Stimulated activated CD4-positive, alpha-beta T cell treated with anti-CD3 and anti-CD28 coated beads, Interleukin-2, amount 100 ng/mL, for 24 hours (primary cell): ENCODE data around the gene UQCRC2.
"Not testable (repeated sequence)": the region's sequence is repeated elsewhere in the genome, so short reads cannot be mapped to it uniquely, and the experiment has no call there.

ENCODE experiments used
- DNase-seq, 2 donors: peaks; one replicate each; pipeline ENCODE4 v3.0.0-alpha.2; 2020

Gene UQCRC2

DNA sequence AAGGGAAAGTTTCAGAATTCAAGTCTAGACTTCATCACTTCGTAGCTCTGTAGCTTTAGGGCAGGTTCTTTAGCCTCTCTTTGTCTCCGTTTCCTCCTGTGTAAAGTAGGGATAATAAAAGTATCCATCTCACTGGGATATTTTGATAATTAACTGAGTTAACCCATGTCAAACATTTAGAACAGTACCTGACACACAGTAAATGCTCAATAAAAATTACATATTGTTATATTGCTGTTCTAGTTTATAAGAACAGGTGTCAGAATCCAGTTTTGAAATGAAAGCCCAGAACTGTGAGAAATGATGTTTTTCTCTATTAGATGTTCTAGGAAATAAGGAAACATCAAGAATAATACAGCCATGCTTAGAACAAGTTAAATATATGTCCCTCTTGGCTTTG lies 59.1 kb downstream of the UQCRC2 start:
- no peak for DNase-seq

DNA sequence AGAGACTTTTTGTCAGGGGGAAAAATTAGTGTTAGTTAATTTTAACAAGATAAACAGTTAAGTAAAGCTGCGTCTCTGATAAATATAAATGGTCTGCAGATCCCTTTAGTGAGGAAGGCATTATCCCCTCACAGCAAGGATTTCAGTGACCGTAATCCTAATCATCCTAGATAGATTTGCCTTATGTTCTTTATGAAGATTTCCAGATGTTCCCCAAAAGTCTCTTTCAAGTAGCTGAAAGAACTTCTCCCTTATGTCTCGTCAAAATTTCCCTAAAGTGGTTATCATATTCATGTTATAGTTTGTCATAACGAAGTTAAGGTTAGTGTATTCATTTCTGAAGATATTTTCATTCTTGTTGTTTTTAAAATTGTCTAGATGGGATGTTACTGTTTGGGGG lies 60.3 kb downstream of the UQCRC2 start:
- DNase-seq, result no peak

DNA sequence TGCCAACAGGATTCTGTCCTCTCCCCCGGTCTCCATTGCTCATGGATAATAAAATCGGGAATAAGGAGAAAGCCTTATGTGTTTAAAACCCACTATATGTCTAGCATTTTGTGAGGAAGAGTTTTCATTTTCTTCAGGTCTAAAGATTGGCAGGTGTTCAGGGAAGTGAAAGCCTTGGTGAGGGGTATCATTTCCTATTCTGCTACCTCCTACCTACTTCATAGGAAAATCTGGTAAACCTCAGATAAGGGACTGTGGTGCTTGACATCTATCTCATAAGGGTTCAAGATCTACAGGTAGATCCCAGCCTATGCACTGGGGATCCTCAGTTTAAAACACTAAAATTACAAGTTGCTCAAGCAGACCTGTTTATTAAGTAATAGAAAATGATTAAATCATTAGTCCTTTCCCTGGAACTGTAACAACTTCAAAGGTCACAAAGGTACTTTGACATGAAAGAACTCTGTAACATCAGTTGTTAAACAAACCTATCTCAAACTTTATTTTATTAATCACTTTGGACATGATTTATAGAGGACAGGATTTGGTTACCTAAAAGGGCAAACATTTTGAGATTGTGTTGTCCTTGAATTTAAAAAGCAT lies 61.2 kb downstream of the UQCRC2 start:
- DNase-seq, result no peak

DNA sequence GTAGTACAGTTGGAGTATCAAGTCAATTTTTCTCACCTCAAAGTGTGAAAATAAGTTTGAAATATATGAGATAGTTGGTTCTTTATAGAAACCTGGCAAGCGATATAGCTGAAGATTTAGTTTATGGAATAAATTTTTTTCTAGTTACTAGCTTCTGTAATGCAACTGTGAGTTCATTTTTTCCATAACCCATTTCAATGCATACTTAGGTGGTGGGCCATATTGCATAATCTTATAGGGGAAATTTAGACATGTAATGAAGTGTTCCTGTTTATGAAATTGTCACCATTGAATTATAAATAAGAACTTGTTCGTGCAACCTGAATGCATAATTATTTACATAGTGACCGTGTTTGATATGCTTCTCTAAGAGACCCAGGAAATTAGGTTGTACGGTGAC lies 63.8 kb downstream of the UQCRC2 start:
- no peak for DNase-seq

DNA sequence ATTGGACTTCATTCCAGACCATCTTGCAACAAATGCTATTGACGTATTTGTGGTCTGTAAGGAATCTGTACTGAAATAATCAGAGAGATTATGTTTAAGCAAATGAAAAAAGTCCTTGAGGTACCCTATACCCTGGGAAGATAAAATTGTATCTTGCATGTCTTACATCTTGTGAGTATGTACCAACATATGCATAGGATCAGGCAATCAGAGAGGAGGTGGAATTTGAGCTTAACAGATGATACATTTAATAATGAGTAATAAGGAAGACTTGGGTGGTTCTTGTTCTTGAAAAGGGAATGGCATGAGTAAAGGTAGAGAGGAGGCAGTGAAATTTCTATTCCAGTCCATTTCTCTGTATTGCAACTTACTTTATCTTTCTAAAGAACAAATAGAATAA lies 65.4 kb downstream of the UQCRC2 start:
- no peak for DNase-seq

DNA sequence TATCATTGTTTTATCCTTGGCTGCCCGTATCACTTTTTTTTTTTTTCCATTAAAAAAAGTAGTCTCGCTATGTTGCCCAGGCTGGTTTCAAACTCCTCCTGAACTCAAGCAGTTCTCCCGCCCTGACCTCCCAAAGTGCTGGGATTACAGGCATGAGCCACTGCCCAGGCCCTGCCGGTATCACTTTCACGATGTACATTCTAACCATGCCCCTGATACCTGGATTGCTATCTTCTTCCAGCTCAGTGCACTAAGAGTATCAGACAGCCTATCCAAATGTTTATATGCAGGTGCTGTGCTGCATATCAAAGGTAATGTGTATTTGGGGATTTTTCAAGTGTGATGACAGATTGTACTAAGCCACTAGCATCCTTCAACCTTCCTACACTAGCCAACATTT lies 69.0 kb downstream of the UQCRC2 start:
- no peak for DNase-seq

DNA sequence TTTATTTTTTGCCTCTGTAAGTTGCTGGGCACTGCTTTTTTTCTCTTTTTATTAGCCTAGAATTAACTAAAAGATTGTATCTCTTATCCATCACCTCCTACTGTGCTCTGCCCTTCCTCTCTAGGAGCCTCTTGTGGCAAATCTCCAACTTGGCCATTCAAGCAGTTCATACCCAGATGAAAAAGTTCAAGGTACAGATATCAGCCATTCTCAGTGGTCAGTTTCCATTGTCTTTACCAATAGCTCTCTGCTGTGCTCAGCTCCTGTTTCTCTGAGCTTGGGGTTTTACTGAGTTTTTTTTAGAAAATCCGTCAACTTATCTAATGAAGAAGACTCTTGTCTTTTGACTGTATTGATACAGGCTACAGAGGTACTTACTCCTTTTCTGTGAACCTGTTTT lies 70.3 kb downstream of the UQCRC2 start:
- no peak for DNase-seq

DNA sequence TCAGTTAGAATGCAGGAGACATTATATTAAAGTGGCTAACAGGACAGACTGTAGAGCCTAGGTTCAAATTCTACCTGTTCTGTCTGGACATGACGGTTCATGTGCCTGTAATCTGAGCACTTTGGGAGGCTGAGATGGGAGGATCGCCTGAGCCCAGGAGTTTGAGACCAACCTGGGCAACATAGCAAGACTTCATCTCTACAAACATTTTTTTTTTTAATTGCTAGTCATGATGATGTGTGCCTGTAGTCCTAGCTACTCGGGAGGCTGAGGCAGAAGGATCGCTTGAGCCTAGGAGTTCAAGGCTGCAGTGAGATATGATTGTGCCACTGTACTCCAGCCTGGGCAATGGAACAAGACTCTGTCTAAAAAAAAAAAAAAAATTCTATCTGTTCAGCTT lies 71.6 kb downstream of the UQCRC2 start:
- not testable (repeated sequence) for DNase-seq

DNA sequence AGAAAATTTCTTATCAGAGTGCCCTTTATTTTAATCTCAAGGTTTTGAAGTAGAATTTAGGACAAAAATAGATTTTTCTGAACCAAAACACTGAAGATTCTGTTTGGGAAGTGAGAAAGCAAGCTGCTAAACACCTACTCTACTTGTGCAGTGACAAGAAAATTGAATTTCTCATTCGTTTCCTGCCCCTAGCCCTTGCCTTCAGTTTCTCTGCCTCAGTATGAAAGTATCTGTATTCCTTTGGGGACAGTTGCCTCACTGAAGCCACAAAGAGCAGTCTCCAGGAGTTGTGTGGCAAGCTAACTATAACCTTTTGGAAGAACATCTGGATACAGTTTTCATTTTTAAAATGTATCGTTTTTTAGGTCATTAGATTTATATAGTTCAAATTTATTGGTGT lies 74.5 kb downstream of the UQCRC2 start:
- no peak for DNase-seq

DNA sequence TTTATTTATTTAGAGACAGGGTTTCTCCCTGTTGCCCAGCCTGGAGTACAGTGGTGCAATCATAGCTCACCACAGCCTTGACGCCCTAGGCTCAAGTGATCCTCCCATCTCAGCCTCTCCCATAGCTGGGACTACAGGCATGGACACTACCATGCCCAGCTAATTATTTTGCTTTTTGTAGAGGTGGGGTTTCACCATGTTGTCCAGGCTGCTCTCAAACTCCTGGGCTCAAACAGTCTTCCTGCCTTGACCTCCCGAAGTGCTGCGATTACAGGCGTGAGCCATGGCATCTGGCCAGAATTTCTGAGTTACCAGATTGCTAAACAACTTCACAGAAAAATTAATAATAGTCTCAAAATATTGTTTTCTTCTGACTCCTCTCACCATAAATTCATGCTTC lies 76.5 kb downstream of the UQCRC2 start:
- no peak for DNase-seq

DNA sequence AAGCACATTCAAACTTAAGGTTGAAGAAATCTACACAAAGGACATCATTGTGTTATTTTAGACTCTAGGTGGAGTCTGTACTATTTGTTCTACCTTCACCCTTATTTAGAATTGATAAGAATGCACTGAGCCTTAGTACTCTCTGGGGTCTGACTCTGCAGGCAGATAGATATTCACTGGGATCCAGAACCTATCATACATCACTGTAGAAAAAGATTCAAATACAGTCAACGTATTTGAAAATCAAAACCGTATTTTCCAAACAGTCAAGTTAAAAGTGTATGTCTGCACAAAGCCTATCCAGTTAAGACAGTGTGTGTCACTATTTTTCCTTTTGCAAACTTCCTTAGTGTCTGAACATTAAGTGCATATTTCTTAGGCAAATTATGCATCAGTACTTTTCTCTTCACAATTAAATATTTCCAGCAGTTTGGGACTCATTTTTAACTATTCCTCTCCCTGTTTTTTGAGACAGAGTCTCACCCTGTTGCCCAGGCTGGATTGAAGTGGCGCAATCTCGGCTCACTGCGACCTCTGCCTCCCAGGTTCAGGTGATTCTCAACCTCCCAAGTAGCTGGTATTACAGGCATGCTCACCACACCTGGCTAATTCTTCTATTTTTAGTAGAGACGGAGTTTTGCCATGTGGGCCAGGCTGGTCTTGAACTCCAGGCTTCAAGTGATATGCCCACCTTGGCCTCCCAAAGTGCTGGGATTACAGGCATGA lies 77.1 kb downstream of the UQCRC2 start:
- DNase-seq, result no peak

DNA sequence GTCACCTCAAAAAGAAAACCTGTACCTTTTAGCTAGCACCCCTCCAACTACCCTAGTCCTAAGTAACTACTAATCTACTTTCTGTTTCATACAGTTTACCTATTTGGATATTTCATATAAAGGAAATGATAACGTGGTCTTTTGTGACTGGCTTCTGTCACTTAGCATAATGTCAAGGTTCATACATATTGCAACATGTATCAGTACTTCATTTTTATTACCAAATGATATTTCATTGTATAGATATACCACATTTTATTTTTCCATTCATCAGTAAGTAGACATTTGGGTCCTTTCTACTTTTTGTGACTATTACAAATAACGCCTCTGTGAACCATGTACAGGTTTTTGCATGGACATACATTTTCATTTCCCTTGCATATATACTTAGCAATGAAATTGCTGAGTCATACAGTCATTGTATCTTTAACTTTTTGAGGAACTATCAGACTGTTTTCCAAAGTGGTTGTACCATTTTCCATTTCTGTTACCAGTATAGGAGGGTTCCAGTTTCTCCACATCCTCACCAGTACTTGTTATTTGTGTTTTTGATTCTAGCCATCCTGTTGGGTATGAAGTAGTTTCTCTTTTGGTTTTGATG lies 78.4 kb downstream of the UQCRC2 start:
- no peak for DNase-seq
